K562 (cell line): ENCODE measurements around the gene EHBP1. TPM values are rescaled to one million over a fixed set of nuclear protein-coding genes. Genes with fewer than 3 reads are reported as not detected.

ENCODE experiments used
- ATAC-seq: fragments of 200-7000 bp; cut with Tn5 transposase; 3 replicates; pipeline ENCODE4 v1.9.1; 2020; ENCODE audit warnings: moderate library complexity
- BruUV-seq: library from RNA; stranded (reverse); fragments of 400-500 nt; replicated peaks from 2 replicates; lab custom pipeline; 2021; lab: Mats Ljungman, UMichigan
- CTCF ChIA-PET: fragments of 300-600 bp; formaldehyde crosslinking; extraction: SDS; loops from one replicate; lab custom pipeline; 2021; ENCODE audit warnings: low intra/inter-chr PET ratio; lab: Yijun Ruan, JAX
- POLR2A ChIA-PET: fragments of 300-600, 350-650 bp; sonication (Branson Sonifier 250); formaldehyde crosslinking; extraction: SDS; loops from one replicate; lab custom pipeline; 2021; ENCODE audit warnings: antibody characterized with exemption, inconsistent platforms; lab: Yijun Ruan, JAX
- DNase-seq, 4 experiments: peaks; one replicate each; pipeline versions ENCODE4 v3.0.0 to v3.0.0-alpha.2; 2011 to 2018; ENCODE audit warnings: low spot score in 3 of 4, mixed read lengths in 3 of 4; ENCODE audit errors: extremely low read depth in 1 of 4
- FAIRE-seq: peaks from 2 replicates; lab custom pipeline; 2011; peaks lifted over from hg19 to GRCh38; lab: Jason Lieb, UNC
- H2AFZ ChIP-seq: 2 replicates; pipeline ENCODE4 v1.6.0; 2011; ENCODE audit warnings: low read depth, low read length, control low read depth, inconsistent platforms
- H3K27ac ChIP-seq: fragments of 200-600 bp; 3 replicates; pipeline ENCODE4 v1.8.0; 2011; ENCODE audit warnings: low read depth, mild to moderate bottlenecking, control low read depth, inconsistent platforms, low read length, moderate library complexity, mixed read lengths; ENCODE audit errors: extremely low read depth
- H3K27me3 ChIP-seq, 2 experiments: fragments of 300-600 bp in 1 of 2; 2 replicates in 1 of 2; 3 replicates in 1 of 2; pipeline versions ENCODE4 v1.6.0 to v1.8.0; 2011; ENCODE audit warnings: inconsistent platforms in 2 of 2, low read length in 2 of 2, mild to moderate bottlenecking in 1 of 2, mixed read lengths in 1 of 2, moderate library complexity in 1 of 2; ENCODE audit not compliant: control insufficient read depth in 2 of 2, insufficient read depth in 2 of 2
- H3K36me3 ChIP-seq: fragments of 300-600 bp; 3 replicates; pipeline ENCODE4 v1.8.0; 2011; ENCODE audit warnings: mild to moderate bottlenecking, low read length, inconsistent platforms; ENCODE audit not compliant: control insufficient read depth, insufficient read depth
- H3K4me1 ChIP-seq, 2 experiments: fragments of 200-600 bp in 1 of 2; replicated peaks in 1 of 2; 2 replicates in 1 of 2; 3 replicates in 1 of 2; pipeline versions ENCODE4 v1.5.1 to v1.8.0; 2011; ENCODE audit warnings: inconsistent platforms in 2 of 2, low read length in 2 of 2, mild to moderate bottlenecking in 1 of 2, mixed read lengths in 1 of 2, moderate library complexity in 1 of 2; ENCODE audit not compliant: control insufficient read depth in 2 of 2, insufficient read depth in 2 of 2
- H3K4me2 ChIP-seq: 2 replicates; pipeline ENCODE4 v1.6.1; 2011; ENCODE audit warnings: low read length, control low read depth, inconsistent platforms, mixed read lengths; ENCODE audit not compliant: insufficient read depth
- H3K4me3 ChIP-seq: fragments of 200-600 bp; sonication (generic), shearing (Covaris generic); 2 replicates; pipeline ENCODE4 v1.5.1; 2016; ENCODE audit warnings: control low read depth, inconsistent platforms
- H3K79me2 ChIP-seq: fragments of 200-600 bp; 3 replicates; pipeline ENCODE4 v1.8.0; 2011; ENCODE audit warnings: low read length, inconsistent platforms; ENCODE audit not compliant: control insufficient read depth, insufficient read depth
- H3K9ac ChIP-seq, 2 experiments: 2 replicates each; pipeline versions ENCODE4 v1.6.0 to v1.6.1; 2011; ENCODE audit warnings: low read depth in 2 of 2, low read length in 2 of 2, control low read depth in 1 of 2, inconsistent platforms in 1 of 2, mild to moderate bottlenecking in 1 of 2, mixed read lengths in 1 of 2; ENCODE audit not compliant: insufficient read depth in 1 of 2
- H3K9me1 ChIP-seq: one replicate; pipeline ENCODE4 v1.6.0; 2011; ENCODE audit warnings: inconsistent platforms, mild to moderate bottlenecking, low read length, moderate library complexity; ENCODE audit not compliant: control insufficient read depth, insufficient read depth
- H3K9me3 ChIP-seq: replicated peaks from 2 replicates; pipeline ENCODE4 v1.5.1; 2011; ENCODE audit warnings: low read depth, low read length, inconsistent platforms; ENCODE audit not compliant: control insufficient read depth, insufficient read depth
- H4K20me1 ChIP-seq: replicated peaks from 2 replicates; pipeline ENCODE4 v1.6.1; 2011; ENCODE audit warnings: low read length, inconsistent platforms, mixed read lengths; ENCODE audit not compliant: control insufficient read depth, insufficient read depth
- BMI1 ChIP-seq: fragments of 150-350 bp; IDR thresholded peaks from 2 replicates; pipeline ENCODE4 v1.6.1; 2014; ENCODE audit warnings: low read length
- ELF4 ChIP-seq: fragments of 450-650 bp; formaldehyde crosslinking; IDR thresholded peaks from 2 replicates; pipeline ENCODE4 v1.4.0; 2022; ENCODE audit warnings: missing genetic modification characterization
- HMG20B ChIP-seq: fragments of 250-450 bp; sonication (Bioruptor Pico); IDR thresholded peaks from 2 replicates; pipeline ENCODE4 v1.5.0; 2021; ENCODE audit warnings: mild to moderate bottlenecking
- MCM2 ChIP-seq: fragments of 450-650 bp; IDR thresholded peaks from 2 replicates; pipeline ENCODE4 v1.6.1; 2017; ENCODE audit warnings: low read depth, mild to moderate bottlenecking
- MECOM ChIP-seq: fragments of 250-450 bp; sonication (Bioruptor Pico); IDR thresholded peaks from 2 replicates; pipeline ENCODE4 v1.8.0; 2022; ENCODE audit warnings: inconsistent platforms
- RBBP5 ChIP-seq: fragments of 200-600 bp; sonication (generic); IDR thresholded peaks from 2 replicates; pipeline ENCODE4 v1.6.1; 2012; ENCODE audit warnings: borderline replicate concordance, mild to moderate bottlenecking, low read length, control low read depth, inconsistent platforms; ENCODE audit not compliant: insufficient read depth, poor library complexity, severe bottlenecking
- RCOR1 ChIP-seq, 2 experiments: IDR thresholded peaks; 2 replicates each; pipeline ENCODE4 v1.6.1; 2012; ENCODE audit warnings: low read depth in 2 of 2, low read length in 2 of 2, borderline replicate concordance in 1 of 2, improper control_type of control experiment in 1 of 2
- RFX7 ChIP-seq: fragments of 250-450 bp; sonication (Bioruptor Pico); IDR thresholded peaks from 2 replicates; pipeline ENCODE4 v1.5.1; 2021; ENCODE audit warnings: mild to moderate bottlenecking
- SRF ChIP-seq, 2 experiments: fragments of 250-450, 450-650 bp in 1 of 2; sonication (Bioruptor Pico) in 1 of 2; sonication (generic) in 1 of 2; formaldehyde crosslinking; IDR thresholded peaks; 2 replicates each; pipeline versions ENCODE4 v1.5.0 to v1.5.1; 2020 to 2022; ENCODE audit warnings: mild to moderate bottlenecking in 1 of 2, missing genetic modification reagents in 1 of 2
- SRSF3 ChIP-seq: fragments of 200-400 bp; formaldehyde crosslinking; IDR thresholded peaks from 2 replicates; pipeline ENCODE4 v1.6.1; 2016; ENCODE audit warnings: mild to moderate bottlenecking, low read length, moderate library complexity; ENCODE audit not compliant: insufficient read depth
- SUPT5H ChIP-seq: fragments of 450-650 bp; IDR thresholded peaks from 2 replicates; pipeline ENCODE4 v1.6.1; 2016
- TAF7 ChIP-seq: fragments of 450-650 bp; IDR thresholded peaks from 2 replicates; pipeline ENCODE4 v1.6.1; 2016; ENCODE audit warnings: missing genetic modification characterization, missing compliant biosample characterization
- TBL1XR1 ChIP-seq, 2 experiments: IDR thresholded peaks; 2 replicates each; pipeline ENCODE4 v1.6.1; 2012; ENCODE audit warnings: improper control_type of control experiment in 2 of 2, low read length in 2 of 2, mild to moderate bottlenecking in 1 of 2
- ZNF263 ChIP-seq: sonication (generic); formaldehyde crosslinking; IDR thresholded peaks from 2 replicates; pipeline ENCODE4 v1.8.0; 2022; ENCODE audit warnings: mild to moderate bottlenecking, missing genetic modification reagents, borderline replicate concordance
- ZNF316 ChIP-seq: fragments of 450-650 bp; IDR thresholded peaks from 2 replicates; pipeline ENCODE4 v1.6.1; 2016
- ZNF668 ChIP-seq: fragments of 250-450 bp; sonication (Bioruptor Pico); IDR thresholded peaks from 2 replicates; pipeline ENCODE4 v1.8.0; 2022; ENCODE audit warnings: mild to moderate bottlenecking, inconsistent platforms
- WGBS: fragments of 100-300 bp; shearing (Covaris generic); methylation state at CpG from one replicate; pipeline ENCODE4 v1.1.6; 2016; ENCODE audit warnings: low coverage, mixed read lengths; ENCODE audit not compliant: insufficient coverage; ENCODE audit errors: missing lambda C conversion rate; 5-methylcytosine and 5-hydroxymethylcytosine counted together
- in situ Hi-C: fragments of 300-500 bp; cut with MboI; formaldehyde crosslinking; loops from 4 replicates; pipeline ENCODE4 v1.15.0; 2018; ENCODE audit warnings: inconsistent platforms, mixed read lengths
- intact Hi-C: fragments of 100-400 bp; cut with micrococcal nuclease; formaldehyde crosslinking; loops from 2 replicates; pipeline ENCODE4 v1.14.2; 2022
- polyA plus RNA-seq, 8 experiments: library from polyadenylated mRNA; depleted of rRNA in 4 of 8; stranded (reverse) in 5 of 8; unstranded in 3 of 8; fragments of >200 nt; fragmentation: Nextera tagmentation in 2 of 8; fragmentation: Illumina TruSeq in 1 of 8; extraction: Ambion mirVana in 2 of 8; extraction: Trizol in 1 of 8; gene quantifications; 2 replicates each; pipeline versions ENCODE4 v1.2.1 to v1.2.3, GENCODE V29; 2011 to 2014; ENCODE audit warnings: inconsistent platforms in 1 of 8, missing spikeins in 1 of 8
- total RNA-seq, 7 experiments: library from RNA; depleted of rRNA in 6 of 7; stranded (reverse); fragments of >200 nt in 6 of 7; fragmentation: Illumina TruSeq in 2 of 7; extraction: Trizol in 2 of 7; gene quantifications; 2 replicates each; pipeline versions ENCODE4 v1.2.1 to v1.2.3, GENCODE V29; 2011 to 2021; ENCODE audit warnings: low replicate concordance in 1 of 7
- TF ChIP-seq, protein P1 (sequence below): fragments of 250-450 bp; sonication (Bioruptor Pico); IDR thresholded peaks from 2 replicates; pipeline ENCODE4 v1.8.0; 2022; ENCODE audit warnings: moderate library complexity, mild to moderate bottlenecking, inconsistent platforms
- TF ChIP-seq, protein P2 (sequence below), 2 experiments: fragments of 450-650 bp in 1 of 2; sonication (generic) in 1 of 2; formaldehyde crosslinking; conservative IDR thresholded peaks; 2 replicates each; pipeline versions ENCODE4 v1.4.0 to v1.8.1; 2020 to 2022; ENCODE audit warnings: mild to moderate bottlenecking in 1 of 2, missing genetic modification reagents in 1 of 2
- TF ChIP-seq, protein P3 (sequence below): fragments of 450-650 bp; formaldehyde crosslinking; IDR thresholded peaks from 2 replicates; pipeline ENCODE4 v1.4.0; 2022; ENCODE audit warnings: missing genetic modification characterization

The EHBP1 gene
- total and polyA plus RNA-seq, 9 of the 15 experiments (the other 6 are each of a cell fraction or from before 2014, with no cell fraction given), result 8.9 to 26.6 (median 19.3) TPM

DNA sequence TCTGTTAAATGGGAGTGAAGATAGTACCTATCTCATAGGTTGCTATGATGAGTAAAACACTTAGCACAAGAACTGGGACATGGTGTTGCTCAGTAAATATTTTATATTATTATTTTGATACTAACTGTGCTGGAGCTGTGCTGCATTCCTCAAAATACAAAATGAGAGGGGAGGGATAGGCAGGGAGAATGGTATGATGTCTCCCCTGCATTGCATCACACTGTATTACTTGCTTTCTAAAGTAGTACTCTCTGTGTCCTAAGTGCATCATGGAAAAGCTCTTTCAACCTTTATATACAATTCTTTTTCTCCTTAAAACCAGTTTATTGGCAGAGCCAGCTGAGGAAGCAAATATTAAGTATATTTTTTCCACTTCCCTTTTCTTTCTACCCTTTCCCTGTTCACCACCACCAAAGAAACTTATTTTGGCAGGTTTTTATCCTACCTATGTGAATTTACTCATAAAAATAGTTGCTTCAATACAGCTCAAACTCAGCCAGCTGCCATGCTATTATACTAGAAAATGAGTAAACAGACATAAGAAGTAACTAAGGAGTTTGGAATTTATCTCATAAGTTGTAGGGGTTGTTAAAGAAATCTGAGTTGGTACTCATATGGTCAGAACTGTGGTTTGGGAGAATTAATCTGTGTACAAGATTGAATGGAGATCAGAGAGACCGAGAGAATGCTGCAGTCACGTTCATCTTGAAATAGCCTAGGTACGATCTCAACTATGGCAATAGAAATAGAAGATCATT is 60.3 kb downstream of the EHBP1 start:
- no peak overlapping the region for H3K27ac ChIP-seq
- in situ Hi-C loops (no loop called here), intact Hi-C loops (no loop called here)
- FAIRE-seq (no peak), ATAC-seq (no peak), DNase-seq (no peak)
- H3K9ac ChIP-seq, result no peak overlapping the region
- no peaks in the 10 kb centered on the region for H3K27me3 ChIP-seq
- no peaks in the 10 kb centered on the region for H3K4me1 ChIP-seq
- no peaks in the 10 kb centered on the region for H3K36me3 ChIP-seq
- H3K9me3 ChIP-seq, result no peaks in the 10 kb centered on the region
- no peaks in the 10 kb centered on the region for H4K20me1 ChIP-seq
- no TSS peak for BruUV-seq
- no peak overlapping the region for H3K4me2 ChIP-seq
- H3K4me3 ChIP-seq, result no peak overlapping the region
- ChIA-PET CTCF (no interaction called here), POLR2A (no interaction called here)
- H3K9me1 ChIP-seq, result no peaks in the 10 kb centered on the region
- no peak for TF ChIP-seq ZNF316
- no peak for TF ChIP-seq HMG20B (CRISPR knock-in tag)
- TF ChIP-seq MECOM (CRISPR knock-in tag), result no peak
- TF ChIP-seq, protein P1, sequence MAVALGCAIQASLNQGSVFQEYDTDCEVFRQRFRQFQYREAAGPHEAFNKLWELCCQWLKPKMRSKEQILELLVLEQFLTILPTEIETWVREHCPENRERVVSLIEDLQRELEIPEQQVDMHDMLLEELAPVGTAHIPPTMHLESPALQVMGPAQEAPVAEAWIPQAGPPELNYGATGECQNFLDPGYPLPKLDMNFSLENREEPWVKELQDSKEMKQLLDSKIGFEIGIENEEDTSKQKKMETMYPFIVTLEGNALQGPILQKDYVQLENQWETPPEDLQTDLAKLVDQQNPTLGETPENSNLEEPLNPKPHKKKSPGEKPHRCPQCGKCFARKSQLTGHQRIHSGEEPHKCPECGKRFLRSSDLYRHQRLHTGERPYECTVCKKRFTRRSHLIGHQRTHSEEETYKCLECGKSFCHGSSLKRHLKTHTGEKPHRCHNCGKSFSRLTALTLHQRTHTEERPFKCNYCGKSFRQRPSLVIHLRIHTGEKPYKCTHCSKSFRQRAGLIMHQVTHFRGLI, result no peak
- no peak for TF ChIP-seq BMI1
- TF ChIP-seq RFX7, result no peak
- no peak for TF ChIP-seq RCOR1 (IDR thresholded peaks at IDR 0.05; ENCODE audit: borderline replicate concordance in 1 of 2, low read depth in 2 of 2, low read length in 2 of 2)
- TF ChIP-seq SRSF3, result no peak
- no peak for TF ChIP-seq TBL1XR1 (IDR thresholded peaks at IDR 0.05; ENCODE audit: low read length in 2 of 2)
- TF ChIP-seq ELF4 (CRISPR knock-in tag), result no peak
- TF ChIP-seq, protein P2, sequence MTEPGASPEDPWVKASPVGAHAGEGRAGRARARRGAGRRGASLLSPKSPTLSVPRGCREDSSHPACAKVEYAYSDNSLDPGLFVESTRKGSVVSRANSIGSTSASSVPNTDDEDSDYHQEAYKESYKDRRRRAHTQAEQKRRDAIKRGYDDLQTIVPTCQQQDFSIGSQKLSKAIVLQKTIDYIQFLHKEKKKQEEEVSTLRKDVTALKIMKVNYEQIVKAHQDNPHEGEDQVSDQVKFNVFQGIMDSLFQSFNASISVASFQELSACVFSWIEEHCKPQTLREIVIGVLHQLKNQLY (CRISPR knock-in tag; conservative IDR thresholded peaks at IDR 0.05), result no peak
- no peak for TF ChIP-seq RBBP5
- TF ChIP-seq TAF7, result no peak
- TF ChIP-seq ZNF263, result no peak
- no peak for TF ChIP-seq ZNF668 (CRISPR knock-in tag)
- TF ChIP-seq SRF (CRISPR knock-in tag; IDR thresholded peaks at IDR 0.05), result no peak
- no peak for TF ChIP-seq MCM2
- TF ChIP-seq SUPT5H, result no peak
- TF ChIP-seq, protein P3, sequence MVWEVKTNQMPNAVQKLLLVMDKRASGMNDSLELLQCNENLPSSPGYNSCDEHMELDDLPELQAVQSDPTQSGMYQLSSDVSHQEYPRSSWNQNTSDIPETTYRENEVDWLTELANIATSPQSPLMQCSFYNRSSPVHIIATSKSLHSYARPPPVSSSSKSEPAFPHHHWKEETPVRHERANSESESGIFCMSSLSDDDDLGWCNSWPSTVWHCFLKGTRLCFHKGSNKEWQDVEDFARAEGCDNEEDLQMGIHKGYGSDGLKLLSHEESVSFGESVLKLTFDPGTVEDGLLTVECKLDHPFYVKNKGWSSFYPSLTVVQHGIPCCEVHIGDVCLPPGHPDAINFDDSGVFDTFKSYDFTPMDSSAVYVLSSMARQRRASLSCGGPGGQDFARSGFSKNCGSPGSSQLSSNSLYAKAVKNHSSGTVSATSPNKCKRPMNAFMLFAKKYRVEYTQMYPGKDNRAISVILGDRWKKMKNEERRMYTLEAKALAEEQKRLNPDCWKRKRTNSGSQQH (CRISPR knock-in tag), result no peak
- 97% methylated on average over 3 of the region's 3 CpGs for WGBS
- no peaks in the 10 kb centered on the region; the same call in 2 of the 3 replicates for H3K79me2 ChIP-seq
- no peak overlapping the region for H2AFZ ChIP-seq
